ENCODE data around the gene DPH5.
A peak's percentile ranks its signal among the peaks of the same experiment; 100 is the strongest.
"Not testable (repeated sequence)": the region's sequence is repeated elsewhere in the genome, so short reads cannot be mapped to it uniquely, and the experiment has no call there.

DPH5 gene

GRCh38 chr1:100960098-100960497 is 65.5 kb downstream of the DPH5 start:
- Histone ChIP-seq H3K27me3 (ENCODE audit: control insufficient read depth in 1 of 2, insufficient read depth in 2 of 2, low read length in 2 of 2) (no peaks in the 10 kb centered on the region), H3K9ac (ENCODE audit: low read depth in 1 of 2, low read length in 2 of 2) (no peak overlapping the region), H3K4me1 (ENCODE audit: control insufficient read depth in 1 of 2, insufficient read depth in 2 of 2, low read length in 2 of 2) (no peaks in the 10 kb centered on the region), H3K9me3 (ENCODE audit: control insufficient read depth in 1 of 2, low read length in 2 of 2) (no peaks in the 10 kb centered on the region), H3K4me3 (ENCODE audit: low read depth in 1 of 2, low read length in 2 of 2) (no peak overlapping the region), H3K27ac (ENCODE audit: low read depth, low read length) (no peak overlapping the region), H3K36me3 (ENCODE audit: control insufficient read depth in 1 of 2, insufficient read depth in 2 of 2, low read length in 2 of 2) (peaks cover 4 to 7% of the 10 kb centered on the region in 2 donors)

GRCh38 chr1:100959502-100960060 is 66.0 kb downstream of the DPH5 start:
- H3K27me3 ChIP-seq (ENCODE audit: control insufficient read depth in 1 of 2, insufficient read depth in 2 of 2, low read length in 2 of 2), result no peaks in the 10 kb centered on the region
- H3K9me3 ChIP-seq (ENCODE audit: control insufficient read depth in 1 of 2, low read length in 2 of 2), result no peaks in the 10 kb centered on the region
- H3K9ac ChIP-seq (ENCODE audit: low read depth in 1 of 2, low read length in 2 of 2), result no peak overlapping the region
- H3K27ac ChIP-seq (ENCODE audit: low read depth, low read length), result no peak overlapping the region
- no peak overlapping the region for H3K4me3 ChIP-seq (ENCODE audit: low read depth in 1 of 2, low read length in 2 of 2)
- peaks cover 4 to 7% of the 10 kb centered on the region in 2 donors for H3K36me3 ChIP-seq (ENCODE audit: control insufficient read depth in 1 of 2, insufficient read depth in 2 of 2, low read length in 2 of 2)
- no peaks in the 10 kb centered on the region for H3K4me1 ChIP-seq (ENCODE audit: control insufficient read depth in 1 of 2, insufficient read depth in 2 of 2, low read length in 2 of 2)

- H3K9ac ChIP-seq (ENCODE audit: low read depth in 1 of 2, low read length in 2 of 2), result no peak overlapping the region
- H3K4me1 ChIP-seq (ENCODE audit: control insufficient read depth in 1 of 2, insufficient read depth in 2 of 2, low read length in 2 of 2), result no peaks in the 10 kb centered on the region
- H3K9me3 ChIP-seq (ENCODE audit: control insufficient read depth in 1 of 2, low read length in 2 of 2), result no peaks in the 10 kb centered on the region
- no peak overlapping the region for H3K4me3 ChIP-seq (ENCODE audit: low read depth in 1 of 2, low read length in 2 of 2)
- H3K27ac ChIP-seq (ENCODE audit: low read depth, low read length), result no peak overlapping the region
- peaks cover 4 to 18% of the 10 kb centered on the region in 2 donors for H3K36me3 ChIP-seq (ENCODE audit: control insufficient read depth in 1 of 2, insufficient read depth in 2 of 2, low read length in 2 of 2)
- H3K27me3 ChIP-seq (ENCODE audit: control insufficient read depth in 1 of 2, insufficient read depth in 2 of 2, low read length in 2 of 2), result no peaks in the 10 kb centered on the region
Observed at GRCh38 chr1:100955322-100955721, 70.3 kb downstream of the DPH5 start.

GRCh38 chr1:100953960-100954730 is 71.4 kb downstream of the DPH5 start:
- no peak overlapping the region for H3K4me3 ChIP-seq (ENCODE audit: low read depth in 1 of 2, low read length in 2 of 2)
- H3K27ac ChIP-seq (ENCODE audit: low read depth, low read length), result no peak overlapping the region
- no peak overlapping the region for H3K9ac ChIP-seq (ENCODE audit: low read depth in 1 of 2, low read length in 2 of 2)
- H3K27me3 ChIP-seq (ENCODE audit: control insufficient read depth in 1 of 2, insufficient read depth in 2 of 2, low read length in 2 of 2), result no peaks in the 10 kb centered on the region
- H3K9me3 ChIP-seq (ENCODE audit: control insufficient read depth in 1 of 2, low read length in 2 of 2), result no peaks in the 10 kb centered on the region
- H3K36me3 ChIP-seq (ENCODE audit: control insufficient read depth in 1 of 2, insufficient read depth in 2 of 2, low read length in 2 of 2), result peaks cover 0 to 18% of the 10 kb centered on the region in 2 donors
- peaks cover 0 to 7% of the 10 kb centered on the region in 2 donors for H3K4me1 ChIP-seq (ENCODE audit: control insufficient read depth in 1 of 2, insufficient read depth in 2 of 2, low read length in 2 of 2)

GRCh38 chr1:100952970-100953369 is 72.6 kb downstream of the DPH5 start:
- not testable (repeated sequence) for H3K27ac ChIP-seq (ENCODE audit: low read depth, low read length); H3K9me3 ChIP-seq (ENCODE audit: control insufficient read depth in 1 of 2, low read length in 2 of 2)

GRCh38 chr1:100952104-100952745 is 73.4 kb downstream of the DPH5 start:
- Histone ChIP-seq H3K27ac (ENCODE audit: low read depth, low read length) (no peak overlapping the region), H3K9ac (ENCODE audit: low read depth in 1 of 2, low read length in 2 of 2) (no peak overlapping the region), H3K27me3 (ENCODE audit: control insufficient read depth in 1 of 2, insufficient read depth in 2 of 2, low read length in 2 of 2) (no peaks in the 10 kb centered on the region), H3K9me3 (ENCODE audit: control insufficient read depth in 1 of 2, low read length in 2 of 2) (no peaks in the 10 kb centered on the region), H3K36me3 (ENCODE audit: control insufficient read depth in 1 of 2, insufficient read depth in 2 of 2, low read length in 2 of 2) (peaks cover 0 to 18% of the 10 kb centered on the region in 2 donors), H3K4me1 (ENCODE audit: control insufficient read depth in 1 of 2, insufficient read depth in 2 of 2, low read length in 2 of 2) (peaks cover 0 to 9% of the 10 kb centered on the region in 2 donors), H3K4me3 (ENCODE audit: low read depth in 1 of 2, low read length in 2 of 2) (no peak overlapping the region)

More at GRCh38 chr1:100952970-100953369, 72.6 kb downstream of the DPH5 start:
- H3K27me3 ChIP-seq (ENCODE audit: control insufficient read depth in 1 of 2, insufficient read depth in 2 of 2, low read length in 2 of 2); H3K4me3 ChIP-seq (ENCODE audit: low read depth in 1 of 2, low read length in 2 of 2); H3K4me1 ChIP-seq (ENCODE audit: control insufficient read depth in 1 of 2, insufficient read depth in 2 of 2, low read length in 2 of 2); H3K9ac ChIP-seq (ENCODE audit: low read depth in 1 of 2, low read length in 2 of 2): not testable (repeated sequence)
- peaks cover 0 to 18% of the 10 kb centered on the region in 2 donors for H3K36me3 ChIP-seq (ENCODE audit: control insufficient read depth in 1 of 2, insufficient read depth in 2 of 2, low read length in 2 of 2)

GRCh38 chr1:100950781-100951180 is 74.8 kb downstream of the DPH5 start:
- Histone ChIP-seq H3K36me3 (ENCODE audit: control insufficient read depth in 1 of 2, insufficient read depth in 2 of 2, low read length in 2 of 2) (peaks cover 0 to 18% of the 10 kb centered on the region in 2 donors), H3K27ac (ENCODE audit: low read depth, low read length) (no peak overlapping the region), H3K27me3 (ENCODE audit: control insufficient read depth in 1 of 2, insufficient read depth in 2 of 2, low read length in 2 of 2) (no peaks in the 10 kb centered on the region), H3K4me1 (ENCODE audit: control insufficient read depth in 1 of 2, insufficient read depth in 2 of 2, low read length in 2 of 2) (peaks cover 0 to 9% of the 10 kb centered on the region in 2 donors), H3K9me3 (ENCODE audit: control insufficient read depth in 1 of 2, low read length in 2 of 2) (no peaks in the 10 kb centered on the region), H3K9ac (ENCODE audit: low read depth in 1 of 2, low read length in 2 of 2) (no peak overlapping the region), H3K4me3 (ENCODE audit: low read depth in 1 of 2, low read length in 2 of 2) (no peak overlapping the region)

GRCh38 chr1:100950337-100950736 is 75.2 kb downstream of the DPH5 start:
- Histone ChIP-seq H3K4me3 (ENCODE audit: low read depth in 1 of 2, low read length in 2 of 2) (no peak overlapping the region), H3K27ac (ENCODE audit: low read depth, low read length) (no peak overlapping the region)

GRCh38 chr1:100949515-100950158 is 75.9 kb downstream of the DPH5 start:
- H3K4me1 ChIP-seq (ENCODE audit: control insufficient read depth in 1 of 2, insufficient read depth in 2 of 2, low read length in 2 of 2); H3K9ac ChIP-seq (ENCODE audit: low read depth in 1 of 2, low read length in 2 of 2); H3K9me3 ChIP-seq (ENCODE audit: control insufficient read depth in 1 of 2, low read length in 2 of 2); H3K27me3 ChIP-seq (ENCODE audit: control insufficient read depth in 1 of 2, insufficient read depth in 2 of 2, low read length in 2 of 2); H3K27ac ChIP-seq (ENCODE audit: low read depth, low read length): not testable (repeated sequence)
- peaks cover 0 to 18% of the 10 kb centered on the region in 2 donors for H3K36me3 ChIP-seq (ENCODE audit: control insufficient read depth in 1 of 2, insufficient read depth in 2 of 2, low read length in 2 of 2)
- H3K4me3 ChIP-seq (ENCODE audit: low read depth in 1 of 2, low read length in 2 of 2), result peak overlapping the region in 1 of 2 donors; percentile 24

More at GRCh38 chr1:100950337-100950736, 75.2 kb downstream of the DPH5 start:
- Histone ChIP-seq H3K4me1 (ENCODE audit: control insufficient read depth in 1 of 2, insufficient read depth in 2 of 2, low read length in 2 of 2) (peaks cover 0 to 9% of the 10 kb centered on the region in 2 donors), H3K9ac (ENCODE audit: low read depth in 1 of 2, low read length in 2 of 2) (no peak overlapping the region), H3K27me3 (ENCODE audit: control insufficient read depth in 1 of 2, insufficient read depth in 2 of 2, low read length in 2 of 2) (no peaks in the 10 kb centered on the region), H3K9me3 (ENCODE audit: control insufficient read depth in 1 of 2, low read length in 2 of 2) (no peaks in the 10 kb centered on the region), H3K36me3 (ENCODE audit: control insufficient read depth in 1 of 2, insufficient read depth in 2 of 2, low read length in 2 of 2) (peaks cover 0 to 18% of the 10 kb centered on the region in 2 donors)

All from duodenal mucosa (tissue), 2 donors.